Subcutaneous abdominal adipose tissue (tissue), 5 donors: ENCODE results near the gene RBM11.
A peak's percentile ranks its signal among the peaks of the same experiment; 100 is the strongest.
"Not testable (repeated sequence)": the region's sequence is repeated elsewhere in the genome, so short reads cannot be mapped to it uniquely, and the experiment has no call there.

Source experiments
- H3K27ac ChIP-seq: one replicate; pipeline ENCODE4 v1.7.0; 2013; ENCODE audit warnings: low read depth, mild to moderate bottlenecking, inconsistent platforms, low read length, moderate library complexity
- H3K27me3 ChIP-seq, 5 donors: one replicate each; pipeline ENCODE4 v1.7.0; 2013; ENCODE audit warnings: low read length in 5 of 5, inconsistent platforms in 1 of 5; ENCODE audit not compliant: control insufficient read depth in 5 of 5, insufficient read depth in 4 of 5
- H3K36me3 ChIP-seq, 5 donors: one replicate each; pipeline ENCODE4 v1.7.0; 2013; ENCODE audit warnings: low read length in 5 of 5; ENCODE audit not compliant: control insufficient read depth in 5 of 5, insufficient read depth in 5 of 5
- H3K4me1 ChIP-seq, 5 donors: one replicate each; pipeline ENCODE4 v1.7.0; 2013; ENCODE audit warnings: low read length in 5 of 5, mild to moderate bottlenecking in 3 of 5, moderate library complexity in 1 of 5; ENCODE audit not compliant: control insufficient read depth in 5 of 5, insufficient read depth in 5 of 5
- H3K4me3 ChIP-seq, 5 donors: one replicate each; pipeline ENCODE4 v1.7.0; 2013; ENCODE audit warnings: low read length in 5 of 5, low read depth in 1 of 5
- H3K9ac ChIP-seq, 5 donors: one replicate each; pipeline ENCODE4 v1.7.0; 2013; ENCODE audit warnings: low read length in 5 of 5, mild to moderate bottlenecking in 4 of 5, moderate library complexity in 3 of 5
- H3K9me3 ChIP-seq, 5 donors: one replicate each; pipeline ENCODE4 v1.7.0; 2013; ENCODE audit warnings: low read length in 5 of 5; ENCODE audit not compliant: control insufficient read depth in 5 of 5
- donor health status: healthy.
- donor health status: healthy.
- donor health status: healthy.
- donor health status: healthy.
- donor health status: healthy.

The RBM11 gene

DNA sequence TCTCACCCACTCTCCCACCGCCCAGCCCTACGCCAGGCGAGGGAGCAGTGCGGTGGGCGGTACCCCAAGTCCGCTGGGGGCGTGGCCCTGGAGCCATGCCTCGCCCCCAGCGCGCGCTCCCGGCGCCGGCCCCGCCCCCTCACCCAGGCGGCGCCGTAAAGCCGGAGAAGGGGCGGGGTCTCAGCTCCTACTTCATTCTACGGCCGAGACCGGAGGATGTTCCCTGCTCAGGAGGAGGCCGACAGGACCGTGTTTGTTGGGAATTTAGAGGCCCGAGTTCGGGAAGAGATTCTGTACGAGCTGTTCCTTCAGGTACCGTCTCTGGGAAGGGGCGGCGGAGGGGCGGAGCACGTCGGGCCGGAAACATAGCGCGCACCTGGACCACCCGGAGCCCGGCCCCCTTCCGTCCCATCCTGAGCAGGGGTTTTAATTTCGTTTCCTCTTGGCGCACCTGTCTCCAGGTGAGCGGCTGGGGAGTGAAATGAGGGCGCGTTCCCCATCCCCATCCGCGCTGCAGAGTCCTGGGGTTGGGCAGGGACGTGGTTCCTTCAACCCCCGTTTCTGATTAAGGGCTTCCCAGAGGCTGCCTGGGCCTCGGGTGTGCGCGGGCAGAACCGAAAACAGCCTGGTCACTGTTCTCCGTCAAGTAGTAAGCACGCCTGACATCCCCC is at the start of gene RBM11:
Gene RBM11 (plus strand): TSS at position 187 of the 671 bp plus-strand sequence. CDS start 30 bp downstream, at position 217.
- Histone ChIP-seq H3K4me3 (peak within 1 kb of the TSS; percentile 60 to 74 (median 66)), H3K9me3 (no peaks in the 10 kb centered on the region), H3K36me3 (no peaks in the 10 kb centered on the region), H3K27ac (no peak within 1 kb of the TSS), H3K27me3 (peaks cover 0 to 10% (median 5%) of the 10 kb centered on the region in 5 donors), H3K4me1 (peaks cover 0 to 13% (median 10%) of the 10 kb centered on the region in 5 donors), H3K9ac (peak within 1 kb of the TSS in 3 of 5 donors; percentile 7 to 56 (median 39))

- not testable (repeated sequence) for H3K9me3 ChIP-seq, H3K9ac ChIP-seq, H3K4me1 ChIP-seq, H3K27ac ChIP-seq, H3K27me3 ChIP-seq, H3K36me3 ChIP-seq, H3K4me3 ChIP-seq
Measured at GRCh38 chr21:14166463-14167223, 49.3 kb upstream of the RBM11 start.

GRCh38 chr21:14206222-14206621 is 9.7 kb upstream of the RBM11 start:
- Histone ChIP-seq H3K27me3 (no peaks in the 10 kb centered on the region), H3K4me3 (no peak overlapping the region), H3K4me1 (no peaks in the 10 kb centered on the region), H3K9ac (no peak overlapping the region), H3K27ac (no peak overlapping the region), H3K36me3 (no peaks in the 10 kb centered on the region), H3K9me3 (no peaks in the 10 kb centered on the region)

DNA sequence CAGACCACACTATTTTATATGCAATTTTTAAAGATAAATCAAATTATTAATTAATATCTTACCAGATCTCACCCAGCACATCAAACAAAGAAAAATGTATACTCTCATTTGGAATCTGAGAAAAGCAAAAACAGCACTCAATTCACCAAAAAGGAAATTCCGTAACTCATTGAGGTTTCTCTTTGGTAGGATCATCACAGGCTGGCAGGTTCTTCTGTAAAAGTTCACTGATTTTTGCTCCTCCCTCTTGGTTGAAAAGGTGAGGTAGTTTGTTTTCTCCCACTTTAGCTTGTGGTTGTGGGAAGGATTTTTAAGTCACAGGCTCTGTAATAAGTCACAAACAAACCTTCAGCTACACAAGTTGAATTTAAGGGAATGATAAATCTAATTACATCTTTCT is 5.2 kb upstream of the RBM11 start, which contains the start of gene LIPI:
Gene LIPI (minus strand): TSS at position 218 of the 400 bp plus-strand sequence. CDS start 110 bp downstream, at position 108.
- Histone ChIP-seq H3K36me3 (no peaks in the 10 kb centered on the region), H3K27me3 (peaks cover 0 to 2% (median 0%) of the 10 kb centered on the region in 5 donors), H3K4me1 (peaks cover 0 to 2% (median under 1%) of the 10 kb centered on the region in 5 donors), H3K4me3 (no peak within 1 kb of the TSS), H3K9me3 (no peaks in the 10 kb centered on the region), H3K27ac (no peak within 1 kb of the TSS), H3K9ac (no peak within 1 kb of the TSS)

DNA sequence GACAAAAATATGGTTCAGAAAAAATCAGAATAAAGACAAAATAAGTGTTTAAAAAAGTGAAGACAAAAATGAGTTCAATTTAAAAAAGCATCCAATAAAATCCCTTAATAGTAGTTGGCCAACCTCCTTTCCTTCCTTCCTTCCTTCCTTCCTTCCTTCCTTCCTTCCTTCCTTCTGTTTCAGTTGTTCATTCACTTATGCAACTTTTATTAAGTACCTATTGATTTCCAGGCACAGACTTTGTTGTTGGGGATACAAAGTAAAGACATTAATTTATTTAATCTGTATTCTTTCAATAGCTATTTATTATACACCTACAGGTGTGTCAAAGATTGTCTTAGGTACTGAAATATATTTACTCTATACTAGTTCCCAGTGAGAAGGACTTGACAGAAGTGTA is 2.8 kb upstream of the RBM11 start:
- Histone ChIP-seq H3K4me1 (peaks cover 0 to 13% (median 10%) of the 10 kb centered on the region in 5 donors), H3K4me3 (no peak overlapping the region), H3K27me3 (peaks cover 0 to 10% (median 5%) of the 10 kb centered on the region in 5 donors), H3K9me3 (no peaks in the 10 kb centered on the region), H3K27ac (no peak overlapping the region), H3K36me3 (no peaks in the 10 kb centered on the region), H3K9ac (no peak overlapping the region)

- Histone ChIP-seq H3K27me3 (no peaks in the 10 kb centered on the region), H3K9ac (no peak overlapping the region), H3K4me1 (no peaks in the 10 kb centered on the region), H3K4me3 (no peak overlapping the region), H3K27ac (no peak overlapping the region), H3K36me3 (no peaks in the 10 kb centered on the region), H3K9me3 (peaks cover 0 to under 1% (median 0%) of the 10 kb centered on the region in 5 donors)
Measured at GRCh38 chr21:14223365-14223764, 7.4 kb downstream of the RBM11 start.

GRCh38 chr21:14229399-14229798 is 13.4 kb downstream of the RBM11 start:
- Histone ChIP-seq H3K4me1 (no peaks in the 10 kb centered on the region), H3K27ac (no peak overlapping the region), H3K4me3 (no peak overlapping the region), H3K9ac (no peak overlapping the region), H3K27me3 (no peaks in the 10 kb centered on the region), H3K9me3 (peaks cover 0 to 14% (median 9%) of the 10 kb centered on the region in 5 donors), H3K36me3 (no peaks in the 10 kb centered on the region)

DNA sequence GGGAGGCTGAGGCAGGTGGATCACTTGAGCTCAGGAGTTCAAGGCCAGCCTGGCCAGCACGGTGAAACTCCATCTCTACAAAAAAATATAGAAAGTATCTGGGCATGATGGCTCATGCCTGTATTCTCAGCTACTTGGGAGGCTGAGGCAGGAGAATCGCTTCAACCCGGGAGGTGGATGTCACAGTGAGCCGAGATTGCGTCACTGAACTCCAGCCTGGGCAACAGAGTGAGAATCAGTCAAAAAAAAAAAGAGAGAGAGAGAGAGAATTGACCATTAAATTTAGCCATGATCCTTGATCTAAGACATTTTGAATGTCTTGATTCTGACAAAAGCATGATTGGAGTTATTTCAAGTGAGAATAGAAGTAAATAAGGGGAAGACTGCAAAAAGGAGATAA is 19.1 kb downstream of the RBM11 start:
- H3K9ac ChIP-seq = no peak overlapping the region
- H3K27me3 ChIP-seq = no peaks in the 10 kb centered on the region
- no peaks in the 10 kb centered on the region for H3K4me1 ChIP-seq
- no peak overlapping the region for H3K4me3 ChIP-seq
- no peak overlapping the region for H3K27ac ChIP-seq
- H3K36me3 ChIP-seq = no peaks in the 10 kb centered on the region
- peaks cover 0 to 3% (median 0%) of the 10 kb centered on the region in 5 donors for H3K9me3 ChIP-seq

GRCh38 chr21:14236180-14236579 is 20.2 kb downstream of the RBM11 start:
- no peaks in the 10 kb centered on the region for H3K4me1 ChIP-seq
- no peaks in the 10 kb centered on the region for H3K27me3 ChIP-seq
- H3K36me3 ChIP-seq = no peaks in the 10 kb centered on the region
- no peak overlapping the region for H3K9ac ChIP-seq
- H3K27ac ChIP-seq = no peak overlapping the region
- H3K4me3 ChIP-seq = no peak overlapping the region
- H3K9me3 ChIP-seq = peaks cover 0 to 3% (median 0%) of the 10 kb centered on the region in 5 donors

DNA sequence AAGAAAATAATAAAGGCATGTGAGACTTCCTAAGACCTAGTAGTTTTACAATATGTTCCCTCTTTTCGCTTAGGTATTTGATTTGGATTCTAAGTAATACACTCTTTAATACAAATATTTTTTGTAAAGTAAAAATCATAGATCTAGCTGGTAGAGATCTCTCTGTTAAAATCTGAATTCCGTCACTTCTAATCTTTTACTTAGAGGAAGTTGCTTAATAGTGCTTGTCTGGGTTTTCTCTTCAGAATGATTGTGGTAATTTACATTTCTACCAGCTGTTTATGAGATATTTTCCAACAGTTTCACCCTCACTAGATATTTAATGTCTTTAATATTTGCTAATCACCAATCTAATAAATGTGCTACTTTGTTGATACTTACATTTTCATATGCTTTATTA is 23.3 kb downstream of the RBM11 start:
- Histone ChIP-seq H3K9me3 (no peaks in the 10 kb centered on the region), H3K27me3 (no peaks in the 10 kb centered on the region), H3K27ac (no peak overlapping the region), H3K4me1 (no peaks in the 10 kb centered on the region), H3K4me3 (no peak overlapping the region), H3K9ac (no peak overlapping the region), H3K36me3 (no peaks in the 10 kb centered on the region)
